HG03520 (cell line): Measurements from ENCODE around the gene DRC7.
"Not testable (repeated sequence)": the region's sequence is repeated elsewhere in the genome, so short reads cannot be mapped to it uniquely, and the experiment has no call there.

Source experiments
- ATAC-seq: cut with Tn5 transposase; IDR thresholded peaks from one replicate; pipeline ENCODE4 v1.9.1; 2021; ENCODE audit warnings: mild to moderate bottlenecking, moderate library complexity; ENCODE audit not compliant: unreplicated experiment

The DRC7 gene

GRCh38 chr16:57711346-57711745 lies 16.7 kb downstream of the DRC7 start:
- no peak for ATAC-seq

- no peak for ATAC-seq
Measured at GRCh38 chr16:57711993-57712392, 17.4 kb downstream of the DRC7 start.

- not testable (repeated sequence) for ATAC-seq
Measured at GRCh38 chr16:57712569-57712968, 18.0 kb downstream of the DRC7 start.

DNA sequence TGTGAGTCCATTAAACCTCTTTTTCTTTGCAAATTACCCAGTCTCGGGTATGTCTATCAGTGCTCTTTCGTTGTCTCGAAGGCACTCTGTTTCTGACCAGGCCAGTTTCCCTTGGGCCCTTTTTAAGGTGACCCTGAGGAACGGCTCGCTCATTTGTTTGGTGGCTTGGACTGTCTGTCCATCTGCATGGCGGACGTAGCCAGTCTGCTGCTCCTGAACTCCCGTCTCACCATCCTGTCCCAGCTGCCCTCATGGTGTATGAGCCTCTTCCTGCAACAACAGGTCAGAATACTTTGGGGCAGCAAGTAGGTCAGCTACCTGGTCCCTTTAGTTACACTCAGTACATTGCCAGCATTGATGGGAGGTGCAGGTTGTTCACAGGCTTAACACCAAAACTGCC lies 19.0 kb downstream of the DRC7 start:
- ATAC-seq = no peak

GRCh38 chr16:57714047-57714446 lies 19.4 kb downstream of the DRC7 start:
- no peak for ATAC-seq

- ATAC-seq = no peak
Measured at GRCh38 chr16:57720142-57720575, 25.6 kb downstream of the DRC7 start.

DNA sequence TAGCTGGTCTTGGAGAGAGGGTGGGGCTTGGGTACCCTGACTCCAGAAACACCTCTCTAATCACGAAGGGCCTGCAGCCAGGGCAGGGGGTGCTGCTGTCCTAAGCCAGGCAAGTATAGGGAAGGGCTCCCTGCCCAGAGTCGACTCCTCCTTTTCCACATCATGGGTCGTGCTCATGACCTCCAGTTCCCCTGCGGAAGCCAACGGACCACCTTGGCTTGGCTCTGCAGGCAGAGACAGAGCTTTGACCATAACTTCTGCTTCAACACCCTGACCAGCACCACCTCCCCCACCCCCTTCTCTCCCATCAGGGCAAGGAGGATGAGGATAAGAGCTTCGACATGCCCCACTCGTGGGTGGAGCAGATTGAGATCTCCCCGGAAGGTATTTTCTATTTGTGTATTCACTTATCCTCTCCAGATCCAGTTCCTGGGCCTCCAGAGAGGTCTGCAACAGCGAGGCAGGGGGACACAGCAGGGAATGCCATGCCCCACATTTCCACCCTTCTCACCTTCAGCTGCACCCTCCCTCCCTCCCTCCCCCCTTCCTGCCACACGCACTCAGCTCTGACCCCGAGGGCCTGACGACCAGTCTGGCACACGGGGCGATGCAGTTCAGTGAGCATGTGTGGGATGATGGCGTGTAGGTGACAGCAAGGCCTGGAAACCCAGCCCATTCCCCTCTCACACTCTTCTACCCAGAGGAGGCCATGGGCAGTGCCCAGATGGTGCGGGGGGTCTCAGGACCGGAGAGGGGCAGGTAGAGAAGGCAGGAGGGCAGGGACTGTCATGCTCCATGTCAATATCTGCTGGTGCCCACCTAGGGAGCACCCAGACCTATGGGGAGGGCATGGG lies 27.0 kb downstream of the DRC7 start:
- no peak for ATAC-seq

DNA sequence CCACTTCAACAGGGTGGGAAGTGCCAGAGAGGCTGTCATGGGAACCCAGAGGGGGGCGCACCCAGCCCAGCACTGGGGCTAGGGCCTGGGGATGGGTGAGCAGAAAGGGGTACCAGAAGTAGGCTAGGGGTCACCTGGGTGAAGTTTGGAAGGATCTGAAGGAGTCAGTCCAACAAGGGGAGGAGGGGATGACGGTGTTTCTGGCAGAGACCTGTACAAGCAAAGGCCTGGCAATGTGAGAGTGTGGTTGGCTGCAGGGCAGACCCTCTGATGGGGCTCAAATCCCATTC lies 27.5 kb downstream of the DRC7 start:
- no peak for ATAC-seq

DNA sequence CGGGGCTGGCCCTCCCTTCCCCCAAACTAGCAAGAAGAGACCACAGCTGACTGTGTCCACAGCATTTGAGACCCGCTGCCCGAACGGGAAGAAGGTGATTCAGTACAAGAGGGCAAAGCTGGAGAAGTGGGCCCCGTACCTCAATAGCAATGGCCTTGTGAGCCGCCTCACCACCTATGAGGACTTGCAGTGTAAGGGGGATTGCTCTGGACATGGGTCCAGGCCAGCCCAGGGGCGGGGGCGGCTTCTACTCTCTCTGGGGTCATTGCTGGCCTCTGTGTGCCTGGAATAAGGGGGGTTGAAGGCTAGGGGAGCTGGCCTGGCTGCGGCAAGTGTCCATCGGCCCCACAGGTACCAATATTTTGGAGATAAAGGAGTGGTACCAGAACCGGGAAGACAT lies 28.0 kb downstream of the DRC7 start:
- ATAC-seq = no peak

DNA sequence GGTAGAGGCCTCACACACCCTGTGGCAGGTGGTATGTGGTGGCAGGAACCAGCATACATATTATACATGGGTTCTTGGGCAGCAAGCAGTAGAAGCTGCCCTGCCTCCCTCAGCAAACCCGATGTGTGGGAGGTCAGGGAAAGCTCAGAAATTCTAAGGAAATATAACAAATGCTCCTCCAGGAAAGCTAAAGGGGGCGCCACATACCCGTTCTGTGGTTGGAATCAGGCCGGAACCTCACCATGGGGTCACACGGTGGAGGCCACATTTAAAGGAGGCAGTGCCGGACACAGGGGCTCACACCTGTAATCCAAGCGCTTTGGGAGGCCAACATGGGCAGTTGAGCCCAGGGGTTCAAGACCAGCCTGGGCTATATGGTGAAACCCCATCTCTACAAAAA lies 28.6 kb downstream of the DRC7 start:
- no peak for ATAC-seq

DNA sequence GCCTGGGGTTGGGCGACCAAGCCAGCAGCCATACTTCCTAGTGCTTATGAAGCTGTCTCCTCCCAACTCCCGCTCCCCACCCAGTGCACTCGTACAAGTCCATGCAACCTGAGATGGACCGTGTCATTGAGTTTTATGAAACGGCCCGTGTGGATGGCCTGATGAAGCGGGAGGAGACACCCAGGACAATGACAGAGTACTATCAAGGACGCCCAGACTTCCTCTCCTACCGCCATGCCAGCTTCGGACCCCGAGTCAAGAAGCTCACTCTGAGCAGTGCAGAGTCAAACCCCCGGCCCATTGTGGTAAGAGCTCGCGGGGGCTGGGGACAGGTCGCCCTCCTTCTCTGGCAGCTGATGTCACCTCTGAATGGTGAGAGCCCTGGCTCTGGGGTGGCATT lies 29.9 kb downstream of the DRC7 start:
- ATAC-seq = no peak

- ATAC-seq = no peak
Measured at GRCh38 chr16:57725151-57725550, 30.5 kb downstream of the DRC7 start.

- no peak for ATAC-seq
Measured at GRCh38 chr16:57725554-57725953, 30.9 kb downstream of the DRC7 start.

DNA sequence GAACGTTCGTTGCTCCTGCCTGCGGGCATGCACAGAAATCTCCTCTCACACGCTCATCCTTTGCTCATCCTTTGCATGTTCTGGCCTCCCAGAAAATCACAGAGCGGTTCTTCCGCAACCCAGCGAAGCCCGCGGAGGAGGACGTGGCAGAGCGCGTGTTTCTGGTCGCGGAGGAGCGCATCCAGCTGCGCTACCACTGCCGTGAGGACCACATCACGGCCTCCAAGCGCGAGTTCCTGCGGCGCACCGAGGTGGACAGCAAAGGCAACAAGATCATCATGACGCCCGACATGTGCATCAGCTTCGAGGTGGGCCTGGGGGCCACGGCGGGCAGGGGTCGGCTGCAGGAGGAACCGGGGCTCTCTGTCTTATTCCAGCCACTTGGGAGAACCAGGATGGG lies 31.4 kb downstream of the DRC7 start:
- ATAC-seq = no peak

DNA sequence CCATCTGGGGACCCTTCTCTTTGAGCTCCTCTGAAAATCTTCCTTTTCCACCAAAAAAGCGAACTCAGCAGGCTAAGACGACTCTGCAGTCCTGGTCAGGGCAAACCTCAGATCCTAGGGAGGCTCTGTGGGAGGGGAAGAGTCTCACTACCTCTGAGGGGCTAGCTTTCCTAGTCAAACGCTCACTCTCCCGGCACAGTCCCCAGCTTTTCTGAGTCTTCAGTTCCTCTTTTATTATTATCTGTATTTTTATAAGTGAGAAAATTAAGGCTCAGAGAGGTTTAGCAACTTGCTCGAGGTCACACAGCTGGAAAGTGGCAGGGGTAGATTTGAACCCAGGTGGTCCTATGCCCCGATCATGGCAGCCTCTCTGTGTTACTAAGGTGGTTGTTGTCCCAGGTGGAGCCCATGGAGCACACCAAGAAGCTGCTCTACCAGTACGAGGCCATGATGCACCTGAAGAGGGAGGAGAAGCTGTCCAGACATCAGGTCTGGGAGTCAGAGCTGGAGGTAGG lies 31.9 kb downstream of the DRC7 start:
- no peak for ATAC-seq

GRCh38 chr16:57727610-57728009 lies 33.0 kb downstream of the DRC7 start:
- ATAC-seq = no peak

- ATAC-seq = no peak
Measured at GRCh38 chr16:57728336-57729181, 34.0 kb downstream of the DRC7 start.

- no peak for ATAC-seq
Measured at GRCh38 chr16:57729182-57729484, 34.5 kb downstream of the DRC7 start.

GRCh38 chr16:57729852-57730251 lies 35.2 kb downstream of the DRC7 start:
- not testable (repeated sequence) for ATAC-seq

DNA sequence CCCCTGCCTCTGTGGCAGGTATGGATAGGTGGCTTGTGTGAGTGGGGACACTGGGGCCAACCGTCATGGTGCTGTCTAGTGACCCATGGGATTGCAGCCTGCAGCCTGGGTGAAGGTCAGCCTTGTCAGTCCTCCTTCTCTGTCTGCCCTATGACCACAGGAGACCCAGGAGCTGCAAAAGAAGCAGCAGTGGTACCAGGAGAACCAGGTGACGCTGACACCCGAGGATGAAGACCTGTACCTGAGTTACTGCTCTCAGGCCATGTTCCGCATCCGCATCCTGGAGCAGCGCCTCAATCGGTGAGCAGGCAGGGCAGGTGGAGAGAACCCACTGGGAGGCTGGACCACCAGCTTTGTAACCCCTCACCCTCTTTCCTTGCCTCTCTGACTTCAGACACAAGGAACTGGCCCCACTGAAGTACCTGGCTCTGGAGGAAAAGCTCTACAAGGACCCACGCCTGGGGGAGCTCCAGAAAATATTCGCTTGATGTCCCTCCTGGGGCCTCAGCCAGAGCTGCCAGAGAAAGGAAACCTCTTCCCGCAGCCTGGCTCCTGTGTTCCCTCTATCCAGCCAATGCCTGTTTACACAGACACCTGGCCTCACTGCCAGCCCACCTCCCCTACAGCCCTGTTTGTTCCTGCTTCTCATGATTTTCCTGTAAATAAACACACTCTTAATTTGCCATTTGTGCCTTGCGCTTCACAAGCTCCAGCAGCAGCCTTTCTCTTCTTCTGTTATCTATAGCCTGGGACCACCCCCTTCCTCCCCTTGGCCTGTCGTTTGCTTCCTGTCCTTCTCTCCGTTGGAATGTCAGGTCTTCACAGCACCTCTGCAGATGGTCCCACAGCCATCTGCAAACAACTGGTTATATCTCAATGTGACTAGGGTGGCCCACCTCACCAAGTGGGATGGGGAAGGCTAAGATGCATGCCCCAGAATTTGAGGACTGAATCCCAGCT lies 36.4 kb downstream of the DRC7 start:
- ATAC-seq = no peak

- no peak for ATAC-seq
Measured at GRCh38 chr16:57732037-57732436, 37.4 kb downstream of the DRC7 start.
